Left lobe of liver (tissue), 2 donors: Measurements from ENCODE around the gene CENPP. TPM values are rescaled to one million over a fixed set of nuclear protein-coding genes. Genes with fewer than 3 reads are reported as not detected.
A peak's percentile ranks its signal among the peaks of the same experiment; 100 is the strongest.
"Not testable (repeated sequence)": the region's sequence is repeated elsewhere in the genome, so short reads cannot be mapped to it uniquely, and the experiment has no call there.

Experiments
- ATAC-seq: fragments of 200-7000 bp; cut with Tn5 transposase; one replicate; pipeline ENCODE4 v1.9.1; 2020; ENCODE audit warnings: mild to moderate bottlenecking, moderate library complexity
- DNase-seq: peaks from one replicate; pipeline ENCODE4 v3.0.0-alpha.2; 2020; ENCODE audit warnings: low spot score
- total RNA-seq: library from RNA; stranded (reverse); gene quantifications from one replicate; pipeline ENCODE4 v1.2.1, GENCODE V29; 2021
- donor health status: DM: no; HTN: no; CAD: no; lungs with moderate emphysema.
- donor health status: DM: no; HTN: yes; CAD: no.

The CENPP gene
- total RNA-seq, 1 donor from 2014 or later: 1.2 TPM

GRCh38 chr9:92377876-92378275 lies 52.1 kb downstream of the CENPP start:
- ATAC-seq: no peak
- no peak for DNase-seq

GRCh38 chr9:92378865-92379560 lies 53.3 kb downstream of the CENPP start:
- DNase-seq (no peak), ATAC-seq (no peak)

GRCh38 chr9:92380603-92381002 lies 54.9 kb downstream of the CENPP start:
- ATAC-seq (no peak), DNase-seq (no peak)

- ATAC-seq (no peak), DNase-seq (no peak)
These were observed 56.0 kb downstream of the CENPP start for GRCh38 chr9:92381775-92382174.

GRCh38 chr9:92384375-92384774 lies 58.6 kb downstream of the CENPP start:
- no peak for DNase-seq
- ATAC-seq: no peak

- DNase-seq: no peak
- no peak for ATAC-seq
These were observed 59.2 kb downstream of the CENPP start for GRCh38 chr9:92385001-92385400.

- ATAC-seq: peak; percentile 98
- DNase-seq: peak; percentile 69
These were observed 59.7 kb downstream of the CENPP start for GRCh38 chr9:92385477-92385876.

GRCh38 chr9:92385953-92386352 lies 60.2 kb downstream of the CENPP start:
- no peak for DNase-seq

GRCh38 chr9:92392690-92393089 lies 66.9 kb downstream of the CENPP start:
- DNase-seq: no peak
- no peak for ATAC-seq

More at GRCh38 chr9:92385953-92386352, 60.2 kb downstream of the CENPP start:
- ATAC-seq: peak; percentile 54

- no peak for DNase-seq
- peak; percentile 90 for ATAC-seq
These were observed 67.9 kb downstream of the CENPP start for GRCh38 chr9:92393686-92394085.

- ATAC-seq (no peak), DNase-seq (no peak)
These were observed 69.9 kb downstream of the CENPP start for GRCh38 chr9:92395617-92396016.

- DNase-seq: no peak
- ATAC-seq: no peak
These were observed 72.1 kb downstream of the CENPP start for GRCh38 chr9:92397853-92398252.

GRCh38 chr9:92402360-92402759 lies 76.6 kb downstream of the CENPP start:
- no peak for DNase-seq
- no peak for ATAC-seq

GRCh38 chr9:92402826-92403745 lies 77.3 kb downstream of the CENPP start:
- DNase-seq (no peak), ATAC-seq (no peak)

GRCh38 chr9:92404042-92404836 lies 78.5 kb downstream of the CENPP start, which contains the start of gene OGN:
Gene OGN, minus strand, starts transcription at chr9:92404578. Its CDS starts 1,171 bp downstream, at chr9:92403407.
- ATAC-seq: no peak
- no peak for DNase-seq

GRCh38 chr9:92405818-92406217 lies 80.1 kb downstream of the CENPP start:
- DNase-seq: no peak
- no peak for ATAC-seq

GRCh38 chr9:92406477-92406876 lies 80.7 kb downstream of the CENPP start:
- ATAC-seq (peak; percentile 67), DNase-seq (no peak)

- DNase-seq (no peak), ATAC-seq (no peak)
These were observed 82.1 kb downstream of the CENPP start for GRCh38 chr9:92407818-92408217.

- DNase-seq (no peak), ATAC-seq (no peak)
These were observed 83.2 kb downstream of the CENPP start for GRCh38 chr9:92408747-92409478.

GRCh38 chr9:92411157-92411556 lies 85.4 kb downstream of the CENPP start:
- not testable (repeated sequence) for ATAC-seq, DNase-seq
